Neural cell (in vitro differentiated cells): ENCODE results near the gene TBC1D25.

Experiments used
- CTCF ChIP-seq: fragments of 450-650 bp; IDR thresholded peaks from 2 replicates; pipeline ENCODE4 v1.5.1; 2014; ENCODE audit warnings: antibody characterized with exemption, mild to moderate bottlenecking, moderate library complexity; ENCODE audit not compliant: poor library complexity, severe bottlenecking
- SMC3 ChIP-seq: fragments of 450-650 bp; conservative IDR thresholded peaks from 2 replicates; pipeline ENCODE4 v1.6.1; 2014; ENCODE audit warnings: antibody characterized with exemption, mild to moderate bottlenecking, moderate library complexity; ENCODE audit not compliant: poor library complexity

- TF ChIP-seq CTCF, result no peak
- no peak for TF ChIP-seq SMC3
Observed at GRCh38 chrX:48520976-48521352, 18.6 kb upstream of the TBC1D25 start.
